Panc1 (cell line): ENCODE measurements around the gene IPO11. TPM values are rescaled to one million over a fixed set of nuclear protein-coding genes. Genes with fewer than 3 reads are reported as not detected.

Source experiments
- ATAC-seq: fragments of 200-7000 bp; cut with Tn5 transposase; 2 replicates; pipeline ENCODE4 v1.9.1; 2020; ENCODE audit warnings: mild to moderate bottlenecking, moderate library complexity
- BruUV-seq: library from RNA; stranded (reverse); fragments of 400-500 nt; replicated peaks from 2 replicates; lab custom pipeline; 2021; lab: Mats Ljungman, UMichigan
- CTCF ChIA-PET: fragments of 300-600 bp; sonication (Branson Sonifier 250); formaldehyde crosslinking; loops from one replicate; lab custom pipeline; 2022; ENCODE audit warnings: antibody characterized with exemption; lab: Charles Lee
- POLR2A ChIA-PET: fragments of 300-600 bp; sonication (Branson Sonifier 250); formaldehyde crosslinking; loops from one replicate; lab custom pipeline; 2022; ENCODE audit warnings: antibody characterized with exemption; lab: Charles Lee
- DNase-seq: peaks from one replicate; pipeline ENCODE4 v3.0.0-alpha.2; 2010; ENCODE audit warnings: low read depth, low spot score
- H3K27ac ChIP-seq: 2 replicates; pipeline ENCODE4 v1.5.1; 2011; ENCODE audit warnings: mild to moderate bottlenecking, low read length, inconsistent platforms
- H3K27me3 ChIP-seq: fragments of 200-500 bp; sonication (Bioruptor generic); 2 replicates; pipeline ENCODE4 v1.6.0; 2014; ENCODE audit warnings: low read length, inconsistent platforms; ENCODE audit not compliant: control insufficient read depth, insufficient read depth
- H3K36me3 ChIP-seq: fragments of 200-500 bp; sonication (Bioruptor generic); 2 replicates; pipeline ENCODE4 v1.5.1; 2014; ENCODE audit warnings: inconsistent platforms, mild to moderate bottlenecking, low read length, moderate library complexity; ENCODE audit not compliant: control insufficient read depth, insufficient read depth
- H3K4me1 ChIP-seq: 2 replicates; pipeline ENCODE4 v1.5.1; 2011; ENCODE audit warnings: inconsistent platforms, mild to moderate bottlenecking, low read length, moderate library complexity; ENCODE audit not compliant: control insufficient read depth, insufficient read depth
- H3K4me3 ChIP-seq, 2 experiments: 2 replicates each; pipeline ENCODE4 v1.5.1; 2011 to 2012; ENCODE audit warnings: low read depth in 2 of 2, low read length in 2 of 2, mild to moderate bottlenecking in 2 of 2, inconsistent platforms in 1 of 2, moderate library complexity in 1 of 2
- H3K9me3 ChIP-seq: fragments of 200-500 bp; sonication (Bioruptor generic); 2 replicates; pipeline ENCODE4 v1.5.1; 2014; ENCODE audit warnings: low read depth, mild to moderate bottlenecking, inconsistent platforms, low read length, moderate library complexity; ENCODE audit not compliant: control insufficient read depth, insufficient read depth
- POLR2AphosphoS5 ChIP-seq: IDR thresholded peaks from 2 replicates; pipeline ENCODE4 v1.6.1; 2012; ENCODE audit warnings: mild to moderate bottlenecking, low read depth, low read length, moderate library complexity
- SIN3A ChIP-seq: IDR thresholded peaks from 2 replicates; pipeline ENCODE4 v1.6.1; 2012; ENCODE audit warnings: low read depth, mild to moderate bottlenecking, low read length, moderate library complexity, borderline replicate concordance; ENCODE audit not compliant: insufficient read depth
- TCF7L2 ChIP-seq: IDR thresholded peaks from 2 replicates; pipeline ENCODE4 v1.6.1; 2011; ENCODE audit warnings: mild to moderate bottlenecking, low read depth, low read length, inconsistent platforms
- in situ Hi-C: cut with HindIII; loops from 2 replicates; pipeline ENCODE4 v1.10.0; 2016; ENCODE audit warnings: low sequenced_read_pairs, low pct_unique_long_range_greater_than_20kb
- intact Hi-C: fragments of 100-400 bp; cut with micrococcal nuclease; formaldehyde crosslinking; loops from one replicate; pipeline ENCODE4 v1.10.0; 2022; ENCODE audit not compliant: unreplicated experiment
- total RNA-seq: library from RNA; stranded (reverse); gene quantifications from one replicate; pipeline ENCODE4 v1.2.1, GENCODE V29; 2021; ENCODE audit not compliant: unreplicated experiment
- TF ChIP-seq, protein P1 (sequence below): fragments of 450-650 bp; IDR thresholded peaks from 2 replicates; pipeline ENCODE4 v1.5.1; 2017; ENCODE audit warnings: mild to moderate bottlenecking
- TF ChIP-seq, protein P2 (sequence below), 2 experiments: IDR thresholded peaks; 2 replicates each; pipeline ENCODE4 v1.6.1; 2011 to 2012; ENCODE audit warnings: low read depth in 2 of 2, control low read depth in 1 of 2, low read length in 1 of 2, mild to moderate bottlenecking in 1 of 2, moderate library complexity in 1 of 2; ENCODE audit not compliant: insufficient read depth in 1 of 2

IPO11 gene
- total RNA-seq, 1 experiment from 2014 or later = 39.8 TPM

DNA sequence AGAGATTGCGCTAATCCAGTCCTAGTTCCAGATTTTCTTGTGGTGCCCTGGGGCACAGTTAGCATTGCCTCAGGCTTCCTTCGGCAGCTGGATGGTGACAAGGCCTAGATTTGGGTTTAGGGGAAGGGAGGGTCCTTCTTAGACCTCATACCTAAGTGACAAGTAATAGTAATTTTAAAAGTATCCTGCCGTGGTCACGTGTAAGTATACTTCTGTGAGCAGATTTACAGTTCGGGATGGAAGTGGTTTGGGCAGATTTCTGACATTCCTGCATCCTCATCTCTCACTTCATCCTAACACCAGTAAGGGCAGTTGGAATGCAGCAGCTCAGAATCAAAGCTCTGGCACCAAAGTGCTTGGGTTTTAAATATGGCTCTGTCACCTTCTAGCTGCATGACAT lies 237.6 kb downstream of the IPO11 start:
- Histone ChIP-seq H3K9me3 (no peaks in the 10 kb centered on the region), H3K27ac (no peak overlapping the region), H3K27me3 (no peaks in the 10 kb centered on the region), H3K36me3 (no peaks in the 10 kb centered on the region), H3K4me3 (no peak overlapping the region), H3K4me1 (no peaks in the 10 kb centered on the region)
- no peak for DNase-seq
- intact Hi-C loops (no loop called here), in situ Hi-C loops (no loop called here)
- BruUV-seq = no TSS peak
- ATAC-seq = no peak
- ChIA-PET CTCF (no interaction called here), POLR2A (no interaction called here)
- no peak for TF ChIP-seq TCF7L2
- TF ChIP-seq, protein P1, sequence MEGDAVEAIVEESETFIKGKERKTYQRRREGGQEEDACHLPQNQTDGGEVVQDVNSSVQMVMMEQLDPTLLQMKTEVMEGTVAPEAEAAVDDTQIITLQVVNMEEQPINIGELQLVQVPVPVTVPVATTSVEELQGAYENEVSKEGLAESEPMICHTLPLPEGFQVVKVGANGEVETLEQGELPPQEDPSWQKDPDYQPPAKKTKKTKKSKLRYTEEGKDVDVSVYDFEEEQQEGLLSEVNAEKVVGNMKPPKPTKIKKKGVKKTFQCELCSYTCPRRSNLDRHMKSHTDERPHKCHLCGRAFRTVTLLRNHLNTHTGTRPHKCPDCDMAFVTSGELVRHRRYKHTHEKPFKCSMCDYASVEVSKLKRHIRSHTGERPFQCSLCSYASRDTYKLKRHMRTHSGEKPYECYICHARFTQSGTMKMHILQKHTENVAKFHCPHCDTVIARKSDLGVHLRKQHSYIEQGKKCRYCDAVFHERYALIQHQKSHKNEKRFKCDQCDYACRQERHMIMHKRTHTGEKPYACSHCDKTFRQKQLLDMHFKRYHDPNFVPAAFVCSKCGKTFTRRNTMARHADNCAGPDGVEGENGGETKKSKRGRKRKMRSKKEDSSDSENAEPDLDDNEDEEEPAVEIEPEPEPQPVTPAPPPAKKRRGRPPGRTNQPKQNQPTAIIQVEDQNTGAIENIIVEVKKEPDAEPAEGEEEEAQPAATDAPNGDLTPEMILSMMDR = no peak

DNA sequence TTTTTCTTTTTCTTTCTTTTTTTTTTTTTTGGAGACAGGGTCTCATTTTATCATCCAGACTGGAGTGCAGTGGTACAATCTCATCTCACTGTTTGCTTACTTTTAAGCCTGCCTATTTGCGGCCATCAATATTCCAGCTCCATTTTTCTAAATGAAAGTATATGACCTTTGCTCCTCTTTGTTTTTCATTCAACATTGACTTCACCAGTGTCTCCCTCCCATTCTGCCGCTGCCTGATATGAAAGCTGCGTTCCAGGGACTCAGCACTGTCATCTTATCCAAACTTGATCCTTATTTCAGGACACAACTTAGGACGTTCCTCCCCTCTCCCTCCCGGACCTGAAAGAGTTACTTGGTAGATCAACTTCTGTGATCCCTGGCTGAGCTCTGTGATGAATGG lies 239.7 kb downstream of the IPO11 start:
- H3K36me3 ChIP-seq = no peaks in the 10 kb centered on the region
- DNase-seq = no peak
- H3K27ac ChIP-seq = no peak overlapping the region
- H3K4me3 ChIP-seq = no peak overlapping the region
- TF ChIP-seq, protein P1 = no peak
- TF ChIP-seq SIN3A = no peak
- no peak for TF ChIP-seq TCF7L2
- TF ChIP-seq, protein P2, sequence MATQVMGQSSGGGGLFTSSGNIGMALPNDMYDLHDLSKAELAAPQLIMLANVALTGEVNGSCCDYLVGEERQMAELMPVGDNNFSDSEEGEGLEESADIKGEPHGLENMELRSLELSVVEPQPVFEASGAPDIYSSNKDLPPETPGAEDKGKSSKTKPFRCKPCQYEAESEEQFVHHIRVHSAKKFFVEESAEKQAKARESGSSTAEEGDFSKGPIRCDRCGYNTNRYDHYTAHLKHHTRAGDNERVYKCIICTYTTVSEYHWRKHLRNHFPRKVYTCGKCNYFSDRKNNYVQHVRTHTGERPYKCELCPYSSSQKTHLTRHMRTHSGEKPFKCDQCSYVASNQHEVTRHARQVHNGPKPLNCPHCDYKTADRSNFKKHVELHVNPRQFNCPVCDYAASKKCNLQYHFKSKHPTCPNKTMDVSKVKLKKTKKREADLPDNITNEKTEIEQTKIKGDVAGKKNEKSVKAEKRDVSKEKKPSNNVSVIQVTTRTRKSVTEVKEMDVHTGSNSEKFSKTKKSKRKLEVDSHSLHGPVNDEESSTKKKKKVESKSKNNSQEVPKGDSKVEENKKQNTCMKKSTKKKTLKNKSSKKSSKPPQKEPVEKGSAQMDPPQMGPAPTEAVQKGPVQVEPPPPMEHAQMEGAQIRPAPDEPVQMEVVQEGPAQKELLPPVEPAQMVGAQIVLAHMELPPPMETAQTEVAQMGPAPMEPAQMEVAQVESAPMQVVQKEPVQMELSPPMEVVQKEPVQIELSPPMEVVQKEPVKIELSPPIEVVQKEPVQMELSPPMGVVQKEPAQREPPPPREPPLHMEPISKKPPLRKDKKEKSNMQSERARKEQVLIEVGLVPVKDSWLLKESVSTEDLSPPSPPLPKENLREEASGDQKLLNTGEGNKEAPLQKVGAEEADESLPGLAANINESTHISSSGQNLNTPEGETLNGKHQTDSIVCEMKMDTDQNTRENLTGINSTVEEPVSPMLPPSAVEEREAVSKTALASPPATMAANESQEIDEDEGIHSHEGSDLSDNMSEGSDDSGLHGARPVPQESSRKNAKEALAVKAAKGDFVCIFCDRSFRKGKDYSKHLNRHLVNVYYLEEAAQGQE (IDR thresholded peaks at IDR 0.05; ENCODE audit: insufficient read depth in 1 of 2, low read depth in 2 of 2, low read length in 1 of 2) = no peak
- no peak for TF ChIP-seq POLR2AphosphoS5
- ATAC-seq = no peak
- H3K9me3 ChIP-seq = no peaks in the 10 kb centered on the region
- in situ Hi-C loops (no loop called here), intact Hi-C loops (no loop called here)
- H3K27me3 ChIP-seq = no peaks in the 10 kb centered on the region
- ChIA-PET POLR2A (no interaction called here), CTCF (no interaction called here)
- no TSS peak for BruUV-seq
- no peaks in the 10 kb centered on the region for H3K4me1 ChIP-seq
